ENCODE data around the gene TLR10. TPM values are rescaled to one million over a fixed set of nuclear protein-coding genes. Genes with fewer than 3 reads are reported as not detected.
"Not testable (repeated sequence)": the region's sequence is repeated elsewhere in the genome, so short reads cannot be mapped to it uniquely, and the experiment has no call there.

The TLR10 gene
- total RNA-seq, 2 donors from 2014 or later = not detected

DNA sequence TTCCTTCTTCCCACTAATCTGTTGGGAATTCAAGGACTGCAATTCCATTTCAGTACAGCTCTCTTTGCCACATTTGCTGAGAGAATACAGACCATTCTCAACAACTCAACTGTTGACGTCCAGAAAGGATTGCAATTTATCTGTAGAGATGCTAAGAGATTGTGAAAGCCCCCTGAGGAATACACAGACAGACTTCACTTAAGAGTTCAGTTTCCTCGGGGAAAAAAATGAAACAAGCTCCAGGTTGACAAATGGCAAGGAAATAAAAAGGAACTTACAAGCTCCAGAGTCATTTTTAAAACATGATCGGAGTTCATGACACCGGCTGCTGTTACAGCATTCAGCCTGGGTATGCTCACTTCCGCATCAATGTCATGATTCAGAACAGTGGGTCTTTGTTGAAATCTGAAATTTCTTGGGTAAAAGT lies 13.8 kb downstream of the TLR10 start:
- Histone ChIP-seq H3K4me3 (ENCODE audit: low read length) (no peak overlapping the region), H3K9me3 (ENCODE audit: control insufficient read depth, low read length) (no peaks in the 10 kb centered on the region), H3K9ac (ENCODE audit: extremely low read depth, low read length, poor library complexity, severe bottlenecking) (no peak overlapping the region), H3K27me3 (ENCODE audit: control insufficient read depth, insufficient read depth, low read length, poor library complexity, severe bottlenecking) (no peaks in the 10 kb centered on the region), H3K27ac (ENCODE audit: low read depth, low read length) (no peak overlapping the region), H3K36me3 (ENCODE audit: control insufficient read depth, insufficient read depth, low read length) (no peaks in the 10 kb centered on the region), H3K4me1 (ENCODE audit: control insufficient read depth, insufficient read depth, low read length) (no peaks in the 10 kb centered on the region)
- TF ChIP-seq, protein P1, sequence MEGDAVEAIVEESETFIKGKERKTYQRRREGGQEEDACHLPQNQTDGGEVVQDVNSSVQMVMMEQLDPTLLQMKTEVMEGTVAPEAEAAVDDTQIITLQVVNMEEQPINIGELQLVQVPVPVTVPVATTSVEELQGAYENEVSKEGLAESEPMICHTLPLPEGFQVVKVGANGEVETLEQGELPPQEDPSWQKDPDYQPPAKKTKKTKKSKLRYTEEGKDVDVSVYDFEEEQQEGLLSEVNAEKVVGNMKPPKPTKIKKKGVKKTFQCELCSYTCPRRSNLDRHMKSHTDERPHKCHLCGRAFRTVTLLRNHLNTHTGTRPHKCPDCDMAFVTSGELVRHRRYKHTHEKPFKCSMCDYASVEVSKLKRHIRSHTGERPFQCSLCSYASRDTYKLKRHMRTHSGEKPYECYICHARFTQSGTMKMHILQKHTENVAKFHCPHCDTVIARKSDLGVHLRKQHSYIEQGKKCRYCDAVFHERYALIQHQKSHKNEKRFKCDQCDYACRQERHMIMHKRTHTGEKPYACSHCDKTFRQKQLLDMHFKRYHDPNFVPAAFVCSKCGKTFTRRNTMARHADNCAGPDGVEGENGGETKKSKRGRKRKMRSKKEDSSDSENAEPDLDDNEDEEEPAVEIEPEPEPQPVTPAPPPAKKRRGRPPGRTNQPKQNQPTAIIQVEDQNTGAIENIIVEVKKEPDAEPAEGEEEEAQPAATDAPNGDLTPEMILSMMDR (conservative IDR thresholded peaks at IDR 0.05) = no peak
- H3K9me3 Mint-ChIP-seq = no peaks in the 10 kb centered on the region
- DNase-seq = no peak
- H3K27me3 Mint-ChIP-seq (ENCODE audit: insufficient read depth) = no peaks in the 10 kb centered on the region
- H3K27ac Mint-ChIP-seq = no peak overlapping the region
- H3K4me1 Mint-ChIP-seq = no peaks in the 10 kb centered on the region
- no peak overlapping the region for H3K4me3 Mint-ChIP-seq
- 89% methylated on average over 4 to 5 of the region's 5 CpGs for WGBS, 2 experiments (ENCODE audit: insufficient coverage in 1 of 2, insufficient read length in 1 of 2)
- H3K36me3 Mint-ChIP-seq (ENCODE audit: low read depth) = no peaks in the 10 kb centered on the region

DNA sequence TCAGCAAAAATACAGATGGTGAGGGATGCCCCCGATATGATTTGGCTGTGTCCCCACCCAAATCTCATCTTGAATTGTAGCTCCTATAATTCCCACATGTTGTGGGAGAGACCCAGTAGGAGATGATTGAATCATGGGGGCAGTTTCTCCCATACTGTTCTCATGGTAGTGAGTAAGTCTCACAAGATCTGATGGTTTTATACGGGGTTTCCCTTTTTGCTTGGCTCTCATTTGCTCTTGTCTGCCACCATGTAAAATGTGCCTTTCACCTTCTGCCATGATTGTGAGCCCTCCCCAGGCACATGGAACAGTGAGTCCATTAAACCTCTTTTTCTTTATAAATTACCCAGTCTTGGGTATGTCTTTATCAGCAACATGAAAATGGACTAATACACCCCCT lies 15.8 kb downstream of the TLR10 start:
- H3K4me1 ChIP-seq (ENCODE audit: control insufficient read depth, insufficient read depth, low read length) = not testable (repeated sequence)

GRCh38 chr4:38765382-38765781 lies 17.4 kb downstream of the TLR10 start:
- Histone ChIP-seq H3K9ac (ENCODE audit: extremely low read depth, low read length, poor library complexity, severe bottlenecking) (no peak overlapping the region), H3K4me1 (ENCODE audit: control insufficient read depth, insufficient read depth, low read length) (no peaks in the 10 kb centered on the region), H3K4me3 (ENCODE audit: low read length) (no peak overlapping the region), H3K27me3 (ENCODE audit: control insufficient read depth, insufficient read depth, low read length, poor library complexity, severe bottlenecking) (no peaks in the 10 kb centered on the region), H3K27ac (ENCODE audit: low read depth, low read length) (no peak overlapping the region), H3K36me3 (ENCODE audit: control insufficient read depth, insufficient read depth, low read length) (no peaks in the 10 kb centered on the region), H3K9me3 (ENCODE audit: control insufficient read depth, low read length) (no peaks in the 10 kb centered on the region)
- TF ChIP-seq, protein P1 (conservative IDR thresholded peaks at IDR 0.05) = no peak
- no peak overlapping the region for H3K4me3 Mint-ChIP-seq
- H3K27ac Mint-ChIP-seq = no peak overlapping the region
- WGBS, 2 experiments (ENCODE audit: insufficient coverage in 1 of 2, insufficient read length in 1 of 2) = 92 to 93% methylated on average over 2 to 3 of the region's 3 CpGs
- H3K36me3 Mint-ChIP-seq (ENCODE audit: low read depth) = no peaks in the 10 kb centered on the region
- H3K27me3 Mint-ChIP-seq (ENCODE audit: insufficient read depth) = no peaks in the 10 kb centered on the region
- H3K9me3 Mint-ChIP-seq = no peaks in the 10 kb centered on the region
- no peaks in the 10 kb centered on the region for H3K4me1 Mint-ChIP-seq
- no peak for DNase-seq

More for the DNA sequence above, 15.8 kb downstream of the TLR10 start:
- 98 to 100% methylated on average over 1 to 2 of the region's 2 CpGs for WGBS, 2 experiments (ENCODE audit: insufficient coverage in 1 of 2, insufficient read length in 1 of 2)
- not testable (repeated sequence) for H3K36me3 ChIP-seq (ENCODE audit: control insufficient read depth, insufficient read depth, low read length); H3K27ac ChIP-seq (ENCODE audit: low read depth, low read length); H3K4me3 Mint-ChIP-seq; DNase-seq; H3K27me3 Mint-ChIP-seq (ENCODE audit: insufficient read depth); H3K9me3 ChIP-seq (ENCODE audit: control insufficient read depth, low read length); H3K4me1 Mint-ChIP-seq; H3K27me3 ChIP-seq (ENCODE audit: control insufficient read depth, insufficient read depth, low read length, poor library complexity, severe bottlenecking); H3K9me3 Mint-ChIP-seq; H3K27ac Mint-ChIP-seq; H3K36me3 Mint-ChIP-seq (ENCODE audit: low read depth); H3K4me3 ChIP-seq (ENCODE audit: low read length); H3K9ac ChIP-seq (ENCODE audit: extremely low read depth, low read length, poor library complexity, severe bottlenecking)

- no peaks in the 10 kb centered on the region for H3K36me3 Mint-ChIP-seq (ENCODE audit: low read depth)
- no peaks in the 10 kb centered on the region for H3K9me3 Mint-ChIP-seq
- no peaks in the 10 kb centered on the region for H3K4me1 Mint-ChIP-seq
- Histone ChIP-seq H3K27me3 (ENCODE audit: control insufficient read depth, insufficient read depth, low read length, poor library complexity, severe bottlenecking) (no peaks in the 10 kb centered on the region), H3K4me1 (ENCODE audit: control insufficient read depth, insufficient read depth, low read length) (no peaks in the 10 kb centered on the region), H3K36me3 (ENCODE audit: control insufficient read depth, insufficient read depth, low read length) (no peaks in the 10 kb centered on the region), H3K9ac (ENCODE audit: extremely low read depth, low read length, poor library complexity, severe bottlenecking) (no peak overlapping the region), H3K27ac (ENCODE audit: low read depth, low read length) (no peak overlapping the region), H3K9me3 (ENCODE audit: control insufficient read depth, low read length) (no peaks in the 10 kb centered on the region), H3K4me3 (ENCODE audit: low read length) (no peak overlapping the region)
- no peaks in the 10 kb centered on the region for H3K27me3 Mint-ChIP-seq (ENCODE audit: insufficient read depth)
- TF ChIP-seq, protein P1 (conservative IDR thresholded peaks at IDR 0.05) = no peak
- DNase-seq = no peak
- no peak overlapping the region for H3K4me3 Mint-ChIP-seq
- 96 to 100% methylated on average over 2 to 3 of the region's 3 CpGs for WGBS, 2 experiments (ENCODE audit: insufficient coverage in 1 of 2, insufficient read length in 1 of 2)
- no peak overlapping the region for H3K27ac Mint-ChIP-seq
Measured at GRCh38 chr4:38764277-38764676, 18.5 kb downstream of the TLR10 start.
